Prostate gland (tissue), 2 donors: ENCODE data around the gene HSPD1.

ENCODE experiments used
- CTCF ChIP-seq, 4 experiments: fragments of 200-600 bp in 2 of 4; fragments of 450-650 bp in 2 of 4; sonication (generic) in 2 of 4; IDR thresholded peaks; 1 replicate in 3 of 4; 2 replicates in 1 of 4; pipeline ENCODE4 v1.5.1; 2016 to 2019; ENCODE audit warnings: antibody characterized with exemption in 4 of 4, mild to moderate bottlenecking in 2 of 4, moderate library complexity in 2 of 4
- POLR2A ChIP-seq: fragments of 450-650 bp; IDR thresholded peaks from one replicate; pipeline ENCODE4 v1.6.1; 2016; ENCODE audit warnings: antibody characterized with exemption, mild to moderate bottlenecking

- no peak for TF ChIP-seq POLR2A
- no peak for TF ChIP-seq CTCF (IDR thresholded peaks at IDR 0.05)
These were observed 4.4 kb upstream of the HSPD1 start for GRCh38 chr2:197504000-197504399.
